Heart left ventricle (tissue), 13 donors: ENCODE results near the gene ADAMTSL5.

Experiments
- CTCF ChIP-seq, 12 donors: fragments of 200-600 bp; sonication (generic) in 4 of 12; IDR thresholded peaks; one replicate each; pipeline versions ENCODE4 v1.5.0 to v1.8.0; 2018 to 2022; ENCODE audit warnings: antibody characterized with exemption in 12 of 12, mild to moderate bottlenecking in 5 of 12
- POLR2A ChIP-seq, 2 donors: fragments of 450-650 bp; IDR thresholded peaks; one replicate each; pipeline ENCODE4 v1.6.1; 2017; ENCODE audit warnings: antibody characterized with exemption in 2 of 2, mild to moderate bottlenecking in 2 of 2, moderate library complexity in 2 of 2
- donor health status: ischemic (EF 13 %, LVEDD 7.1; RV severe dilation, severe dysfunction).
- donor health status: DM: no; HTN: yes; CAD: no.
- donor health status: DM: no; HTN: no; CAD: no.
- donor health status: ischemic (EF 25% LVEDD 6.9; RV normal size, moderate dysfunction).
- donor health status: ischemic (EF 25% LVEDD 5.7; RV mildly dilated, moderate dysfunction).
- donor health status: ischemic (EF 35%, LVEDD 5.7; RV mildly dilated, moderate dysfunction).
- donor health status: nonischemic (EF 11% LVEDD 7.7; RV severe dilation, severe dysfunction).
- donor health status: DM: yes; HTN: yes; CAD: no.
- donor health status: PGD.
- donor health status: ischemic (EF 29% LVEDD 5.4; RV normal size, mild dysfunction).
- donor health status: nonischemic (EF 23%, LVEDD 6.1; RV moderate dilation, normal function).

GRCh38 chr19:1558552-1558951 is 45.7 kb upstream of the ADAMTSL5 start:
- no peak for TF ChIP-seq CTCF (IDR thresholded peaks at IDR 0.05)
- no peak for TF ChIP-seq POLR2A (IDR thresholded peaks at IDR 0.05)
